WTC11 (cell line): ENCODE data around the gene KCNG2. TPM values are rescaled to one million over a fixed set of nuclear protein-coding genes. Genes with fewer than 3 reads are reported as not detected.

Experiments used
- ATAC-seq: fragments of 200-7000 bp; cut with Tn5 transposase; 2 replicates; pipeline ENCODE4 v1.10.0; 2021; ENCODE audit warnings: mild to moderate bottlenecking, moderate library complexity
- CTCF ChIA-PET: fragments of 300-600 bp; sonication (Branson Sonifier 250); formaldehyde crosslinking; loops from one replicate; lab custom pipeline; 2021; ENCODE audit warnings: antibody characterized with exemption; lab: Charles Lee
- POLR2A ChIA-PET: fragments of 350-600 bp; sonication (Branson Sonifier 250); formaldehyde crosslinking; loops from one replicate; lab custom pipeline; 2021; ENCODE audit warnings: antibody characterized with exemption; lab: Charles Lee
- DNase-seq: peaks from one replicate; pipeline ENCODE4 v3.0.0; 2021; ENCODE audit warnings: low spot score
- H3K27ac Mint-ChIP-seq: 2 replicates; pipeline ENCODE4 v1.8.0; 2021; ENCODE audit warnings: mixed read lengths
- H3K27me3 Mint-ChIP-seq: 2 replicates; pipeline ENCODE4 v1.8.0; 2021; ENCODE audit warnings: low read depth, mild to moderate bottlenecking, moderate library complexity, mixed read lengths
- H3K36me3 Mint-ChIP-seq: 2 replicates; pipeline ENCODE4 v1.8.0; 2021; ENCODE audit warnings: mixed read lengths
- H3K4me1 Mint-ChIP-seq: 2 replicates; pipeline ENCODE4 v1.8.0; 2022; ENCODE audit warnings: mixed read lengths
- H3K4me3 Mint-ChIP-seq: 2 replicates; pipeline ENCODE4 v1.8.0; 2021; ENCODE audit warnings: mild to moderate bottlenecking, moderate library complexity, mixed read lengths
- H3K9me3 Mint-ChIP-seq: 2 replicates; pipeline ENCODE4 v1.8.0; 2021; ENCODE audit warnings: mixed read lengths
- CBFB ChIP-seq: sonication (generic); formaldehyde crosslinking; IDR thresholded peaks from 2 replicates; pipeline ENCODE4 v1.8.1; 2022; ENCODE audit warnings: mild to moderate bottlenecking, low read depth, missing genetic modification reagents
- ETV6 ChIP-seq: sonication (generic); formaldehyde crosslinking; IDR thresholded peaks from 2 replicates; pipeline ENCODE4 v1.8.1; 2022; ENCODE audit warnings: mild to moderate bottlenecking, missing genetic modification reagents
- FOXP4 ChIP-seq: sonication (generic); formaldehyde crosslinking; IDR thresholded peaks from 2 replicates; pipeline ENCODE4 v1.8.0; 2022; ENCODE audit warnings: mild to moderate bottlenecking, missing genetic modification reagents
- GRHL2 ChIP-seq: fragments of 250-450 bp; sonication (Bioruptor Pico); IDR thresholded peaks from 2 replicates; pipeline ENCODE4 v1.8.0; 2022; ENCODE audit warnings: mild to moderate bottlenecking, moderate library complexity; ENCODE audit not compliant: insufficient replicate concordance, severe bottlenecking
- GTF2I ChIP-seq: fragments of 250-450 bp; sonication (Bioruptor Pico); conservative IDR thresholded peaks from 2 replicates; pipeline ENCODE4 v1.4.0; 2021; ENCODE audit warnings: mild to moderate bottlenecking
- JAZF1 ChIP-seq: fragments of 250-450 bp; sonication (Bioruptor Pico); IDR thresholded peaks from 2 replicates; pipeline ENCODE4 v1.9.0; 2021; ENCODE audit warnings: moderate library complexity, mild to moderate bottlenecking, inconsistent platforms
- MXD4 ChIP-seq: fragments of 250-450 bp; sonication (Bioruptor Pico); IDR thresholded peaks from 2 replicates; pipeline ENCODE4 v1.8.0; 2021; ENCODE audit warnings: mild to moderate bottlenecking, moderate library complexity, borderline replicate concordance
- NR3C1 ChIP-seq: sonication (generic); formaldehyde crosslinking; conservative IDR thresholded peaks from 2 replicates; pipeline ENCODE4 v1.8.1; 2023; ENCODE audit warnings: low read depth, mild to moderate bottlenecking, missing genetic modification reagents
- TEAD4 ChIP-seq: sonication (generic); formaldehyde crosslinking; IDR thresholded peaks from 2 replicates; pipeline ENCODE4 v1.8.0; 2022; ENCODE audit warnings: mild to moderate bottlenecking, missing genetic modification reagents
- ZNF425 ChIP-seq: fragments of 250-450 bp; sonication (Bioruptor Pico); conservative IDR thresholded peaks from 2 replicates; pipeline ENCODE4 v1.9.0; 2021; ENCODE audit warnings: mild to moderate bottlenecking
- ZNF532 ChIP-seq: fragments of 250-450 bp; sonication (Bioruptor Pico); IDR thresholded peaks from 2 replicates; pipeline ENCODE4 v1.9.0; 2021; ENCODE audit warnings: mild to moderate bottlenecking, borderline replicate concordance
- total RNA-seq: library from RNA; stranded (reverse); gene quantifications from 3 replicates; pipeline ENCODE4 v1.2.3, GENCODE V29; 2021
- TF ChIP-seq, protein P1 (sequence below): fragments of 250-450 bp; sonication (Bioruptor Pico); IDR thresholded peaks from 2 replicates; pipeline ENCODE4 v1.9.0; 2021; ENCODE audit warnings: mild to moderate bottlenecking
- TF ChIP-seq, protein P2 (sequence below): sonication (generic); formaldehyde crosslinking; IDR thresholded peaks from 2 replicates; pipeline ENCODE4 v1.8.1; 2022; ENCODE audit warnings: mild to moderate bottlenecking, missing genetic modification reagents, moderate library complexity, borderline replicate concordance
- TF ChIP-seq, protein P3 (sequence below): sonication (generic); formaldehyde crosslinking; conservative IDR thresholded peaks from 2 replicates; pipeline ENCODE4 v1.8.1; 2023; ENCODE audit warnings: mild to moderate bottlenecking, low read depth, missing genetic modification reagents, moderate library complexity
- TF ChIP-seq, protein P4 (sequence below): sonication (generic); formaldehyde crosslinking; IDR thresholded peaks from 2 replicates; pipeline ENCODE4 v1.8.0; 2023; ENCODE audit warnings: mild to moderate bottlenecking, missing genetic modification reagents
- TF ChIP-seq, protein P5 (sequence below): fragments of 200-600 bp; IDR thresholded peaks from 2 replicates; pipeline ENCODE4 v1.8.0; 2022; ENCODE audit warnings: antibody characterized with exemption

KCNG2 gene
- total RNA-seq, 1 experiment from 2014 or later = 0.50 TPM

- TF ChIP-seq ZNF532 (CRISPR knock-in tag) (no peak), ETV6 (CRISPR knock-in tag) (no peak), JAZF1 (no peak), ZNF425 (CRISPR knock-in tag) (no peak), FOXP4 (no peak)
- TF ChIP-seq, protein P1, sequence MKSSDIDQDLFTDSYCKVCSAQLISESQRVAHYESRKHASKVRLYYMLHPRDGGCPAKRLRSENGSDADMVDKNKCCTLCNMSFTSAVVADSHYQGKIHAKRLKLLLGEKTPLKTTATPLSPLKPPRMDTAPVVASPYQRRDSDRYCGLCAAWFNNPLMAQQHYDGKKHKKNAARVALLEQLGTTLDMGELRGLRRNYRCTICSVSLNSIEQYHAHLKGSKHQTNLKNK = no peak
- TF ChIP-seq, protein P2, sequence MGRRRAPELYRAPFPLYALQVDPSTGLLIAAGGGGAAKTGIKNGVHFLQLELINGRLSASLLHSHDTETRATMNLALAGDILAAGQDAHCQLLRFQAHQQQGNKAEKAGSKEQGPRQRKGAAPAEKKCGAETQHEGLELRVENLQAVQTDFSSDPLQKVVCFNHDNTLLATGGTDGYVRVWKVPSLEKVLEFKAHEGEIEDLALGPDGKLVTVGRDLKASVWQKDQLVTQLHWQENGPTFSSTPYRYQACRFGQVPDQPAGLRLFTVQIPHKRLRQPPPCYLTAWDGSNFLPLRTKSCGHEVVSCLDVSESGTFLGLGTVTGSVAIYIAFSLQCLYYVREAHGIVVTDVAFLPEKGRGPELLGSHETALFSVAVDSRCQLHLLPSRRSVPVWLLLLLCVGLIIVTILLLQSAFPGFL (CRISPR knock-in tag) = no peak
Measured at GRCh38 chr18:79766308-79766707, 31.4 kb upstream of the KCNG2 start (continued).

GRCh38 chr18:79768745-79769144 lies 29.0 kb upstream of the KCNG2 start:
- no peak for ATAC-seq
- ChIA-PET POLR2A (no interaction called here), CTCF (no interaction called here)
- Mint-ChIP-seq H3K27ac (no peak overlapping the region), H3K4me1 (no peaks in the 10 kb centered on the region), H3K36me3 (peaks cover 3% of the 10 kb centered on the region; the same call in 1 of the 2 replicates), H3K27me3 (peaks cover 11% of the 10 kb centered on the region), H3K9me3 (peaks cover 33% of the 10 kb centered on the region), H3K4me3 (no peak overlapping the region)
- TF ChIP-seq GRHL2 (CRISPR knock-in tag) (no peak), CBFB (CRISPR knock-in tag) (no peak), NR3C1 (CRISPR knock-in tag) (no peak), GTF2I (CRISPR knock-in tag) (no peak), TEAD4 (CRISPR knock-in tag) (no peak), MXD4 (CRISPR knock-in tag) (no peak)
- TF ChIP-seq, protein P3, sequence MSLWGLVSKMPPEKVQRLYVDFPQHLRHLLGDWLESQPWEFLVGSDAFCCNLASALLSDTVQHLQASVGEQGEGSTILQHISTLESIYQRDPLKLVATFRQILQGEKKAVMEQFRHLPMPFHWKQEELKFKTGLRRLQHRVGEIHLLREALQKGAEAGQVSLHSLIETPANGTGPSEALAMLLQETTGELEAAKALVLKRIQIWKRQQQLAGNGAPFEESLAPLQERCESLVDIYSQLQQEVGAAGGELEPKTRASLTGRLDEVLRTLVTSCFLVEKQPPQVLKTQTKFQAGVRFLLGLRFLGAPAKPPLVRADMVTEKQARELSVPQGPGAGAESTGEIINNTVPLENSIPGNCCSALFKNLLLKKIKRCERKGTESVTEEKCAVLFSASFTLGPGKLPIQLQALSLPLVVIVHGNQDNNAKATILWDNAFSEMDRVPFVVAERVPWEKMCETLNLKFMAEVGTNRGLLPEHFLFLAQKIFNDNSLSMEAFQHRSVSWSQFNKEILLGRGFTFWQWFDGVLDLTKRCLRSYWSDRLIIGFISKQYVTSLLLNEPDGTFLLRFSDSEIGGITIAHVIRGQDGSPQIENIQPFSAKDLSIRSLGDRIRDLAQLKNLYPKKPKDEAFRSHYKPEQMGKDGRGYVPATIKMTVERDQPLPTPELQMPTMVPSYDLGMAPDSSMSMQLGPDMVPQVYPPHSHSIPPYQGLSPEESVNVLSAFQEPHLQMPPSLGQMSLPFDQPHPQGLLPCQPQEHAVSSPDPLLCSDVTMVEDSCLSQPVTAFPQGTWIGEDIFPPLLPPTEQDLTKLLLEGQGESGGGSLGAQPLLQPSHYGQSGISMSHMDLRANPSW (CRISPR knock-in tag) = no peak
- TF ChIP-seq, protein P4, sequence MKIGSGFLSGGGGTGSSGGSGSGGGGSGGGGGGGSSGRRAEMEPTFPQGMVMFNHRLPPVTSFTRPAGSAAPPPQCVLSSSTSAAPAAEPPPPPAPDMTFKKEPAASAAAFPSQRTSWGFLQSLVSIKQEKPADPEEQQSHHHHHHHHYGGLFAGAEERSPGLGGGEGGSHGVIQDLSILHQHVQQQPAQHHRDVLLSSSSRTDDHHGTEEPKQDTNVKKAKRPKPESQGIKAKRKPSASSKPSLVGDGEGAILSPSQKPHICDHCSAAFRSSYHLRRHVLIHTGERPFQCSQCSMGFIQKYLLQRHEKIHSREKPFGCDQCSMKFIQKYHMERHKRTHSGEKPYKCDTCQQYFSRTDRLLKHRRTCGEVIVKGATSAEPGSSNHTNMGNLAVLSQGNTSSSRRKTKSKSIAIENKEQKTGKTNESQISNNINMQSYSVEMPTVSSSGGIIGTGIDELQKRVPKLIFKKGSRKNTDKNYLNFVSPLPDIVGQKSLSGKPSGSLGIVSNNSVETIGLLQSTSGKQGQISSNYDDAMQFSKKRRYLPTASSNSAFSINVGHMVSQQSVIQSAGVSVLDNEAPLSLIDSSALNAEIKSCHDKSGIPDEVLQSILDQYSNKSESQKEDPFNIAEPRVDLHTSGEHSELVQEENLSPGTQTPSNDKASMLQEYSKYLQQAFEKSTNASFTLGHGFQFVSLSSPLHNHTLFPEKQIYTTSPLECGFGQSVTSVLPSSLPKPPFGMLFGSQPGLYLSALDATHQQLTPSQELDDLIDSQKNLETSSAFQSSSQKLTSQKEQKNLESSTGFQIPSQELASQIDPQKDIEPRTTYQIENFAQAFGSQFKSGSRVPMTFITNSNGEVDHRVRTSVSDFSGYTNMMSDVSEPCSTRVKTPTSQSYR = no peak
- TF ChIP-seq, protein P2 (CRISPR knock-in tag) = no peak
- TF ChIP-seq, protein P5, sequence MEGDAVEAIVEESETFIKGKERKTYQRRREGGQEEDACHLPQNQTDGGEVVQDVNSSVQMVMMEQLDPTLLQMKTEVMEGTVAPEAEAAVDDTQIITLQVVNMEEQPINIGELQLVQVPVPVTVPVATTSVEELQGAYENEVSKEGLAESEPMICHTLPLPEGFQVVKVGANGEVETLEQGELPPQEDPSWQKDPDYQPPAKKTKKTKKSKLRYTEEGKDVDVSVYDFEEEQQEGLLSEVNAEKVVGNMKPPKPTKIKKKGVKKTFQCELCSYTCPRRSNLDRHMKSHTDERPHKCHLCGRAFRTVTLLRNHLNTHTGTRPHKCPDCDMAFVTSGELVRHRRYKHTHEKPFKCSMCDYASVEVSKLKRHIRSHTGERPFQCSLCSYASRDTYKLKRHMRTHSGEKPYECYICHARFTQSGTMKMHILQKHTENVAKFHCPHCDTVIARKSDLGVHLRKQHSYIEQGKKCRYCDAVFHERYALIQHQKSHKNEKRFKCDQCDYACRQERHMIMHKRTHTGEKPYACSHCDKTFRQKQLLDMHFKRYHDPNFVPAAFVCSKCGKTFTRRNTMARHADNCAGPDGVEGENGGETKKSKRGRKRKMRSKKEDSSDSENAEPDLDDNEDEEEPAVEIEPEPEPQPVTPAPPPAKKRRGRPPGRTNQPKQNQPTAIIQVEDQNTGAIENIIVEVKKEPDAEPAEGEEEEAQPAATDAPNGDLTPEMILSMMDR = no peak
- DNase-seq = no peak
